H1 (cell line): ENCODE data around the gene ZNF618.

Source experiments
- POLR2A ChIP-seq, 2 experiments: IDR thresholded peaks; 1 replicate in 1 of 2; 2 replicates in 1 of 2; pipeline ENCODE4 v1.6.1; 2011; ENCODE audit warnings: low read depth in 2 of 2, low read length in 2 of 2, mild to moderate bottlenecking in 2 of 2; ENCODE audit errors: control extremely low read depth in 1 of 2
- TF ChIP-seq, protein P1 (sequence below), 3 experiments: IDR thresholded peaks; 1 replicate in 2 of 3; 2 replicates in 1 of 3; pipeline versions ENCODE4 v1.5.1 to v1.6.1; 2011; ENCODE audit warnings: low read length in 3 of 3, mild to moderate bottlenecking in 3 of 3, inconsistent platforms in 2 of 3, low read depth in 1 of 3, moderate library complexity in 1 of 3; ENCODE audit not compliant: insufficient read depth in 1 of 3; ENCODE audit errors: control extremely low read depth in 1 of 3
- TF ChIP-seq, protein P2 (sequence below): IDR thresholded peaks from 2 replicates; pipeline ENCODE4 v1.6.1; 2012; ENCODE audit warnings: inconsistent platforms

DNA sequence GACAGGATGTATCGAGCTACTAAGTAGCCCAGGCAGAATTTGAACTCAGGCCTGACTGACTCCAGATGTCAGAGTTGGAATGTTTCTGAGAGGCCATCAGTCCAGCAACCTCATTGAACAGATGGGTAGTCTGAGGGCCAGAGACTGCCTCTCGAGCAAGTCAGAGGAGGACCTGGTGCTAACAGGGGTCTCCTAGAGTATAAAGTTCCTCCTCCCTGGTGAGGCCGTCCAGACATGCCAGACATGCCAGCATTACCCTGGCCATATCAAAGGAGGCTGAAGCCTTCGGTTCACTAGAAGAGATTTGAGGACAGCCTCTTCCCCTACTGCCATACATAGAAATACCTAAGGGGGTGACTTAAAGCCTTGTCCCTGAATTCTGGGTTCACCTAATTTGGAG lies 81.2 kb downstream of the ZNF618 start:
- TF ChIP-seq, protein P1, sequence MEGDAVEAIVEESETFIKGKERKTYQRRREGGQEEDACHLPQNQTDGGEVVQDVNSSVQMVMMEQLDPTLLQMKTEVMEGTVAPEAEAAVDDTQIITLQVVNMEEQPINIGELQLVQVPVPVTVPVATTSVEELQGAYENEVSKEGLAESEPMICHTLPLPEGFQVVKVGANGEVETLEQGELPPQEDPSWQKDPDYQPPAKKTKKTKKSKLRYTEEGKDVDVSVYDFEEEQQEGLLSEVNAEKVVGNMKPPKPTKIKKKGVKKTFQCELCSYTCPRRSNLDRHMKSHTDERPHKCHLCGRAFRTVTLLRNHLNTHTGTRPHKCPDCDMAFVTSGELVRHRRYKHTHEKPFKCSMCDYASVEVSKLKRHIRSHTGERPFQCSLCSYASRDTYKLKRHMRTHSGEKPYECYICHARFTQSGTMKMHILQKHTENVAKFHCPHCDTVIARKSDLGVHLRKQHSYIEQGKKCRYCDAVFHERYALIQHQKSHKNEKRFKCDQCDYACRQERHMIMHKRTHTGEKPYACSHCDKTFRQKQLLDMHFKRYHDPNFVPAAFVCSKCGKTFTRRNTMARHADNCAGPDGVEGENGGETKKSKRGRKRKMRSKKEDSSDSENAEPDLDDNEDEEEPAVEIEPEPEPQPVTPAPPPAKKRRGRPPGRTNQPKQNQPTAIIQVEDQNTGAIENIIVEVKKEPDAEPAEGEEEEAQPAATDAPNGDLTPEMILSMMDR (IDR thresholded peaks at IDR 0.05; ENCODE audit: control extremely low read depth in 1 of 3, insufficient read depth in 1 of 3, low read depth in 1 of 3, low read length in 3 of 3) = no peak
- no peak for TF ChIP-seq POLR2A (IDR thresholded peaks at IDR 0.05; ENCODE audit: control extremely low read depth in 1 of 2, low read depth in 2 of 2, low read length in 2 of 2)
- TF ChIP-seq, protein P2, sequence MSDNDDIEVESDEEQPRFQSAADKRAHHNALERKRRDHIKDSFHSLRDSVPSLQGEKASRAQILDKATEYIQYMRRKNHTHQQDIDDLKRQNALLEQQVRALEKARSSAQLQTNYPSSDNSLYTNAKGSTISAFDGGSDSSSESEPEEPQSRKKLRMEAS = no peak
